Measurements from ENCODE around the gene S100A10.

The S100A10 gene

DNA sequence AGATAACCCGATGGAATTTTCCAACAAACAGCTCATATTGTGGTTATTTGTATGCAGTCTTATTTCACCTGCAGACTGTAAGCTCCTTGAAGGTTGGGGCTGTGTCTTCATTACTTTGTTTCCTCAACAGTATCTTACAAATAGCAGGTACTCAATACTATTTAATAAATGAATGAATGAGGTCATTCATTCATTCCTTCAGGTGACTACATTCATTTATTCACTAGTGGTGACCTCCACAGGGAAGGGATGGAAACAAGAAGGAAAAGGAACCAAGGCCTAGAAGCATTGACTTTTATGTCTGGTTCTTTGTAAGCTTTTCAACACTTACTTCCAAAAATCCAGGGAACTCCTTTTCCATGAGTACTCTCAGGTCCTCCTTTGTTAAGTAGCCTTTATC is 7.9 kb downstream of the S100A10 start:
- DNase-seq, result no peak

DNA sequence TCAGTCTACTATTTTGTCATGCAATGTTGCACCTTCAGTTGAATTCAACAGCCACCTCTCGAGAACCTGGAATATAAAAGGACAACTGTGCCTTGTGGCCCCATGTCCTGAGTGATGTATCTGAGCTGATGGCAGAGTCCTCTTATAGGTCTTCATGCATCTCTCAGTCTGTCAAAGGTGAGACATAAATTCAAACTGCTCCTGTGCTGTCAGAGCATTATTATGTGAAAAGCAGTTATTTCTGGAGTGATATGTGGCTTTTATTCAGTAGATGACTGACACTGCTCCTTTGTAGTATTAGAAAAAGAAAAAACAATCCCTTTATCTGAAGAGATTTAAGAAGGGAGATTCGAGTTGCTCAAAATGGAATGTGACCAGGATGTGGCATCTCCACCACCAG is 8.4 kb downstream of the S100A10 start:
- DNase-seq, result no peak

DNA sequence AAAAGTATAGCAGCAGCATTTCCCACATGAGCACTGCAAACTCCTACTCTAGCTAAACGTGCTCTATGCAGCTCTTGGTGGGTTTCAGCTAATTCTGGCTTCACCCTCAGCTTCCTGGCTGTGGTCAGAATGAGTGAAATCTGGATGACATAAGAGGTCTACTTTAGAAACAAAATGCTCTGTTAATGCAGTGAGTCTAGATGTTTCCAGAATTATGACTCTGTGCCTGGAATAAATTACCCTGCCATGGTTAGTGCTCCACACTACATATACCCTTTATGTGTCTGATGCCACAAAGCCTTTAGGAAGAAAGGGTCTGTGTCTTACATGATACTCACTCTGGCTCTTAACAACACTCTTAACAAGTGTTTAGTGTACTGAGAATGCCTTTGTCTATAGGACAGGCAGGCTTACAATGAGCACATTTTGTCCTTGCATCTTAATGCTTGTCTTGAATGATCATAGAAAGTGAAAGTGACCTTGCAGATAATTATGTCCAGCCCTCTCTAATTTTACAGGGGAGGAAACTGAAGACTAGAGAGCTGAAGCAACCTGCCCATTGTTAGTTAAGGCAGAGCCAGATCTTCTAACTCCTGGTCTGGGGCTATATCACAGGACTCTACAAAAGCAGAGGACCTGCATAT is 9.2 kb downstream of the S100A10 start:
- peak; percentile 92 for DNase-seq

DNA sequence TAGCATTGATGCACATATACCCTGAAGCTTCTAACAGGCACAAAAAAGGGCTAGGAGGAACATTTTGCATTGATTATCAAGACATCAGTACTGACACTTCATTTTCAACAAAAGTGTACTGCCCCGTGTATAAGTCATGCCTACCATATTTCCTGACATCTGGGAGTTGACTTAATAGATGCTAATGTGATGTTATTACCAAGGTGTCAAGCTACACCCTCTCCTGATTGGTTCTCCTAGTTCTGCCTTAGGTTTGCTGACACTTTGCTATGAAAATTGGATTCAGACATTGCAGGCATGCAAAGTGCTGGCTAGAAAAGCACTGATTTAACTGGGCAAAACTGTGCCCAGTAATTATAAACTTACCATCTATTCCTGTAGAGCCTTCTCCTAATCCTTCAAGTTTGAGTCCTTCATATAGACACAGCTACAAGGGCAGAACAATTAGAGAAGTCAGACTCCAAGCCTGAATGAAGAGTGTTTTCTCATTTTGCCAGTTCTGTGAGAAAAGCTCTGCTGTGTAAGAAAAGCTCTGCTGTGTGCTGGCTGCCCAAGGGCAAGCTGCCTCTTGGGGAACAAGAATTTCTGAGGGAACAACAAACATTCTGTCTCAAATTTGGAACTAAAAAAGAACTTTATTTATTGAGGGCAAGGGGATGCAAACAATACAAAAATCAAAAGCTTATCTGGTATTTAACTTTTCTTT is 11.2 kb downstream of the S100A10 start:
- no peak for DNase-seq

DNA sequence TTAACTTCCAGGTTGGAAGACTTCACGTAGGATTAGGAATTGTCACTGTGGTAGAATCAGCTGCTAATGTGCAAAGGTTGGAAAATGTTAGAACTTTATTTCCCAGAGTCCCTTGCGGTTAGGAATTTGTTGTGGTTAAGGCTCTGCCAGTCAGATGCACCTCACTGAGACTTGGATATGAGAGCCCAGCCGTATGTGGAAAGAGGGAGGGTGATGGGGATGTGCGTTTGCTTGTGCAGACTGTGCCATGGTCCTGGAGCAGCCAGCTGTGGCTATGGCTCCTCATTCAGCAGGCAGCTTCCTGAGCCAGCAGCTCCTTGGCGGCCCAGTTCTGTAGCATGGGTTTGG is 12.5 kb downstream of the S100A10 start:
- no peak for DNase-seq

DNA sequence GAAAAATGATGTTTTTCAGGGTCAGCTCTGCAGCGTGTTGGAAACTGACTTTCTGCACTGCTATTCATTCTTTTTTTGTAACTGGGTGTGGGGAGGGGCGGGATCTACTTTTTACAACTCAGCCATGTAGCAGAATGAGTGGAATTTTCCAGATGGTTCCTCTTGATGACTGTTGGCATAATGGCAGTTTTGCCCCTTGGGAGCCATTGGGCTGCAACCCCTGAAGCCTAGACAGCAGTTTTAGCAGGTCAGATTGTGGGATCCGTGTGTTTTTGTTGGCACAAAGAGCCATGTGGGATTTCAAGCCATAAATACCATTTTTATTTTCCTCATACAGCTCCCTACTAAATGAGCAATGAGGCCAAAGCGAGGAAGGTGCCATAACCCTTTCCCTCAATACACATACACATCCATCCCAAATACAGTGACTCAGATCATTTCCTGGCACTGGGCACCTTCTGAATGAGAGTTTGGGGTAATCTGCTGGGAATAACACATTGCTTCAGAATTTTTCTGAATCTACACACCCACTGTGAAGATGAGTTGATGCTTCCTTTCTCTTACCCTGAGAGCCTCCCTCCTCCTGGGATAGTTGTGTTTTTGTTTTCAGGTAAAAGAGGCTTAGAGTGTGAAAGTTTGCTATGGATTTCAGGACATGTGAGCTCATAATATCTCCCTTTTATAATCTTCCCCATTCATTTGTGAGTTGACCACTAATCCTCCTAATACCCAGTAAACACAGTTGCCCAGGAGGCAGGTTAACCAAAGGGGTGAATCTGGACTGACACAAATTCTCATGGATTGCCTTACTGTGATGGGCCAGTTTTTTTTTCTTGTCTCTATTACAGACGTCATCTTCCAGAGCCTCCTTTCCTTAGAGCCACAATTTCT is 13.1 kb downstream of the S100A10 start:
- DNase-seq, result no peak

DNA sequence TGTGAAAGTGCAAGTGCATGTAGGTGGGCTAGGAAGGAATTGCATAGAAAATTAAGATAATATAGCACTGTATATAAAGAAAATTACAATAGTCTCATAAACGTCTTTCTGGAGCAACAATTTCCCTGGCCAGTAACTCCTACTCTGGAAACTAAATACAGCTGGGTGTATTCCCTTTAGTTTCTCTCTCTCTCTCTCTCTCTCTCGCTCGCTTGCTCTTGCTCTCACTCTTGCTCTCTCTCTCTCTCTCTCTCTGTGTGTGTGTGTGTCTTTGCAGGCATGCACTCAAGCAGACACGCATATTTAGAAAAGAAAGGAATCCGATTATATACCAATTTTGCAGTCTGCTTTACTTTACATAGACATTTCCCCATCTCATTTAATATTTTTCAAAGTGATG is 14.7 kb downstream of the S100A10 start:
- no peak for DNase-seq

DNA sequence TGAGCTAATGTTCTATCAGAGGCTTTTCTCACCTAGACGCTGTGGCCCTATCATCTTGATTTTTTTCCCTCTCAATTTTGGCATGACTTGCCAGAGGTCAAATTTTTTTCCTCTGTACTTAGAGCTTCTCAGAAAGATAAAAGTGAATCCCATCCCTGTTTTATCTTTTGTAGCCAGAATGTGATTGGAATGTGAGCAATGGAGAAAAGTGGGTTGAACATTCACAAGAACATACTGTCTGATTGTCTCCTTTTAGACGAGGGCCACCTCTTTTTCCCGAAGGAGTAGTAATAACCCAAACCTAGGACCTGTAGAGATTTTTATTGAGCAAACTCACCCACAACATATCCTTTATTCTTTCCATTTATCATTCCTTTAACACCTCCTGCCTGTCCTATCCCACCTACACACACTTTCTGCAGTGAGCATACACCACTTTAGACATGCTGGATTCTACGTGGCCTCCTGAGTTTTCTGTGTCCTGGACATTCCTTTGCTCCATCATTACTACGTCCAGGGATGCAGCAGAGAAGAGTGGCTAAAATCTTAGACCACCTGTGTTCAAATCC is 15.9 kb downstream of the S100A10 start:
- no peak for DNase-seq

DNA sequence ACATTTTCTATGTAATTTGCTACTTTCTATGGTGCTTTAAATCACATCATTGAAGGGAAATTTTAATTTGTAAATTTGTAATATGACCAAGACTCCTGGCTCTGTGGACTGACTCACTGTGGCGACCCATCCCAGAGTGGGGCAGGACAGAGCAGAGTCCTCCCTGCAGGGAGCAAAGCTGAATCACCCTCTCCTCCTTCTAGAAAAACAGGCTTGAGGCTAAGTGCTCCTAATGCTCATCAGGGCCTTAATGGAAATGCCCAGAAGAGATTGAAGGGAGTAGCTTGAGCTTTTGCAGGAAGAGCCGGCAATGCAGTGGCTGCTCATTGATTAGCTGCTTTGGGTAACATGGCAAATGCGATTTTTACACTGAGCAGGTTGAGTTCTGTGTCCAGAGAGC is 16.8 kb downstream of the S100A10 start:
- no peak for DNase-seq

DNA sequence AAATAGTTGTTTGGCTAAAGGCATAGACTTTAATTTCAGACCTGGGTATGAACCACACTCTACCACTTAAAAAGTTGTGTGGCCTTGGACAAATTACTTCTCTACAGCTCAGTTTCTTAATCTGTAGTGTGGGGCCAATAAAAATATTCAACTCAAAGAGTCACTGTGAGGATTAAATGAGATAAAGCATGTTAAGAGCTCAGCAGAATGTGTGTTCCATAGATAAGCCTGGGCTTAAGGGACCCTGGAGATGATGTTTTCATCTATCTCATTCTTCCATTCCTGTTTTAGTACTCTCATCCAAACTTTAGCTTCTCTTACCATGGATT is 17.7 kb downstream of the S100A10 start:
- no peak for DNase-seq

DNA sequence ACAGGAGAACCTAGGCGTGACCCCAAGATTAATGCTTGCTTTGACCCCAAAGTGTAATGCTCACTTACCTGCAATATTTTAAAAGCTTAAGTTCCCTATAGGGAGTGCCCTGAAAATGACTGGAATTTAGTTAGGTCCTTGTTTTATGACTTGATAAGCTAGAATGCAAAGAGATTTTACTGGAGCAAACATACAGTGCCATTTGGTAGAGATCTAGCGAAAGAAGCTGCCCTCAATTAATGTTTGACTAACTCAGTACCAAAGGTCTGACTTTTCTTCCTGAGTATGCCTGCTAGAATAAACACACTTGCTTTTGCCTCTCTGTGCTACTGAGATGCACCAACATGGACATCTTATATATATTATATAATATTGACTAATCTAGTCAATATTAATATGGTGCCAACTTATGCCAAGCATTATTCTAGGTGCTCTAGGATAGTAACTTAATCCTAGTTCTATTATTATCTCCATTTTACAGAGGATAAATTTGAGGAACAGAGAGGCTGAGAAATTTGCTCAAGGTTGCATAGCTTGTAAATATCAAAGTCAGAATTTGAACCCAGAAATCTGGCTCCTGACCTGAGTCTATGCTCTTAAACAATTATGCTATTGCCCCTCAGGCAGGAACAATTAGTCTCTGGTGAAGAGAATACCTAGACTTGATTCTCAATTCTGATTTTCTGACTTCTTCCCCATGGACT is 18.2 kb downstream of the S100A10 start:
- no peak for DNase-seq

DNA sequence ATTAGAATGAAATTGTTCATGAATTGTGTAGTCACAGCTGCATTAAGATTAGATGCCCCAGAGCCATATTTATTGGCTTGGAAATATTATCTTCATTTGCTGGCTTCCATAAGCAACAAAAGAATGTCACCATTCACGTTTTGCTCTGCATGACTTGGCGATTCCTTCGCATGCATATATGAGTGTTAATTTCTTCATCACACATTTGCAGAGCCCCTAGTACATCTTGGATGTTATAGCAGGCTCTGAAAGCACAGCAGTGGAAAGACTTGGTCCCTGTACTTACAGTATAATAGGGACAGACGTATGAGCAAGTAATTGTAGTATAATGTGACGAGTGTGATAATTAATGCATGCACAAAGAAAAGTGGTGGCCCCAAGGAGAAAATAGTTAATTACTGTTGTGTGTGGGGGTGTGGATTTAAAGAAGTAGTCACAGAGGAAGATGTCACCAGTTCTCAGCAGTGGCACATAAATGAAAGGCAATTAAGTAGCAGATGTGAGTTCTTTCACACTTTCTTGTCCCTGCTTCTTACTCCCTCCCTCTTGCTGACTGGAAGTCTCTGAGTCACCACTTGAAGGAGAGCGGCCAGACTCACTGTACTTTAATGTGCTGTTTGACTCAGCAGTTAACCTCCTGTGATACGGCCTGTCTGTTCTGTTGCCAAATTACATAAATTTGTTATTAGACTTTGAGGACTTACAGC is 21.0 kb downstream of the S100A10 start:
- DNase-seq, result peak; percentile 90

DNA sequence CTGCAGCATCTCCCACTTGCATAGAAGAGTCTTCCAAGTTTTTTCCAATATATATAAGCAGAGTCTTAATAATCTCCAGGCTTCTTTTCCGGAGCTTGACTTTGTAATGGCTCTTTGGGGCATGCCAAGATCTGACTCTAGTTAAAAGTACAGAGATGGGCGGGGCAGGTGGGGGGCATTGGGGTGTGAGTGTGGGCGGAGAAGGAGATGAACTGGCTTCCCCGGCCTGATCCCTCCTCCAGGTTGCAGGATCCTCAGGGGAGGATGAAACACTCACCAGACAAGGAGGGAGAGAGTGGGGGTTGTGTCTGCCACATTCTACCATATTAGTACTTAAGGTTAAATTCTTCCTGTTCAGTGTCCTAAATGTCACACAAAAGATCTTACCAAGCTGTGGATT is 23.0 kb downstream of the S100A10 start:
- no peak for DNase-seq

DNA sequence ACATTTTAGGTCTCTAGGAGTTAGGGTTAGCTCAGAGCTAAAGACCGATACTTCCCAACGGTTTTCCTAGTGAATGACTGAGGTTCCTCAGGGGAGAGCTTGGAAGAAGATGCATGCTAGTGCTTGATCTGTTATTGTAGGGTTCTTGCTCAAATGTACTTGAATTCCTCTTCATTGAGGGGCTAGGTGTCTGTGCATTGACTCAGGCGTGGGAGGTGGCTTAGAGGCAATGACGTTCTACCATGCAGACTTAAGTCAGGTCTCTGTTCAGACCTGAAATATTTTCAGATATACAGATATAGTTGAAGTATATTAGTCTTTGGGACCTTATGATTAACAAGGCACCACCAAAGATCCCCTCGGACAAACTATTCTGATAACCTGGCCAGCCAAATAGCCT is 23.5 kb downstream of the S100A10 start:
- DNase-seq, result no peak

DNA sequence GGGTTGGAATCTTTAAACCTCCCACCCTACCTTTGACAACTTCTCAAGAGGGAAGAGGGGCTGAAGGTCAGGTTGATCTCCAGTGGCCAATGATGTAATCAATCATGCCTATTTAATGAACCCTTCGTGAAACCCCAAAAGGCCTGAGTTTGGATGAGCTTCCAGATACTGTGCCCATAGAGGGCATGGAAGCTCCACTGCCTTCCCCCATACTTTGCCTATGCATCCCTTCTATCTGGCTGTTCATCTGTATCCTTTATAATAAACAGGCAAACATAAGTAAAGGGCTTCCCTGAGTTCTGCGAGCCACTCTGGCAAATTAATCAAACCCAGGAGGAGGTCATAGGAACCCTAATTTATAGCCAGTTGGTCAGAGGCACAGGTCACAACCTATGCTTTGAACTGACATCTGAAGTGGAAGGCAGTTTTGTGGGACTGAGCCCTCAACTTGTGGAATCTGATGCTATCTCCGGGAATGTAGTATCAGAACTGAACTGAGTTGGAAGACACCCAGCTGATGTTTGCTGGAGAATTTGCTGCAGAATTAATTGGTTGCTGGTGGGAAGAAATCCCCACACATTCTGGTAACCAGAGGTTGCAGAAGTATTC is 24.8 kb downstream of the S100A10 start:
- no peak for DNase-seq

DNA sequence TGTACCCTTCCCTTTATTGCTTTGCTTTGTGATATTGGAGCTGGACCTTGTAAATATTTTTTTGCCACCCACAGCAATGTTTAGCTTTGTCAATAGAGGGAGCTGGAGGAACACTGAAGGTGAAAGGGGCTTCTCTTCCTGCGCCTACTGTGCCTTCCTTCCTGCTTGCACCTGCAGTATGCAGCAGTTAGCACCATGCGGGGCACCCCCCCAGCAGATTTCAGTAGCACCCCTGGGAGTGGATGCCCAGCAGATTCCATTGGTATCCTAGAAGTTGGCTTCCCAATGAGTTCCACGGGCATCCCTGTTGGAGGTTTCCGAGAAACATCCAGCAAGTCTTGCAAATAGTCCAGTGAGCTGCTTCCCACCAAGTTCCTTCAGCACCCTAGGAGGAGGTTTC is 25.6 kb downstream of the S100A10 start:
- peak; percentile 86 for DNase-seq

DNA sequence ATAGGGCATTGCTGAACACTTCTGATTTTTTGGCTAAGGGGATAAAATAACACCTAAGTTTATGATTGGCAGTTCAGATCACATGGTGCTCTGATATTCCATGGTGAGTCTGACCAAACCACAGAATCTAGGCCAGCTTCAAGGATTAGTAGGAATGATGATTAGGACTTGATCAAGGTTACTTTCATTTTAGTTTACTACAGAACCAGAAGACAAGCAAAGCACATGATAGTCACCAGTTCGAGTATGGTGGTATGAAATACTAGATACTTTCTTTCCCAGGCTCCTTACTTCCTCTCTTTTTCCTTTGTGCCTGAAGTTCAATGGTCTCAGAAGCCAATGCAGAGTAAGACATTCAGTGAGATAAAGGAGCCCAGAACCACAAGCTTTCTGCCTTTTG is 26.6 kb downstream of the S100A10 start:
- DNase-seq, result no peak

DNA sequence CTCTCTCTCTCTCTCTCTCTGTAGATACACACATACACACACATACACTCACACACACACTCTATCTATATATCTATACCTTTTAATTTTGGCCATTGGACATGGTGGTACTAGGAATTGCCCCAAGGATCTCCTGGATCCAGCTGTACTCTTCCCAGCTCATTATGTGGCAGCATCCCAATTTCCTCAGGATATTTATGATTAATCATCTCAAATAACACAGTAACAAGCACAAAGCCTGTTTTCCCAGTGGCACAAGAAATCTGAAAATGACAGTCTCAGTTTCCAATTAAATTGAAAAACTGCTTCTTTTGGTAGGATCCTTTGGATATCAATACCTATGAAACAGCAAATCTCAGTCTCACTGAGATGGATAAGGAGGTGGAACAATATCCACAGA is 27.6 kb downstream of the S100A10 start:
- DNase-seq, result no peak

DNA sequence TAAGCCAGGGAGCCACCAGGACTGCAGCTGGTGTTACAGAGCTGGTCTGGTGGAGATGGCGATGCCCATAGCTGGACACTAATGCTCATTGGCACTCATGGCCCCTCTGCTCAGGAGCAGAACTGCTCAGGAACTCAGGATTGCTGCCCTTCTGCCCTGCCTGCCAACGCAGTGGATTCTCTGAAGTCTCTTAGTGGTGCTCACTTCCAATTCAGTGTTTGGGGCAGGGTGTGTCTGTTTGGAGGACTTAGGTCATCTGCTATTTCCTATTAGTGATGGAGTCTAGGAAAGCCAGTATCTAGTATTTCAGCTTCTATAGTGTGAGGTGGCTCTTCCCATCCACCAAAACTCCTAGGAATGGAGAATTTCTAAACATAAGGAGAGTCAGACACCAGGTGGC is 29.1 kb downstream of the S100A10 start:
- no peak for DNase-seq

DNA sequence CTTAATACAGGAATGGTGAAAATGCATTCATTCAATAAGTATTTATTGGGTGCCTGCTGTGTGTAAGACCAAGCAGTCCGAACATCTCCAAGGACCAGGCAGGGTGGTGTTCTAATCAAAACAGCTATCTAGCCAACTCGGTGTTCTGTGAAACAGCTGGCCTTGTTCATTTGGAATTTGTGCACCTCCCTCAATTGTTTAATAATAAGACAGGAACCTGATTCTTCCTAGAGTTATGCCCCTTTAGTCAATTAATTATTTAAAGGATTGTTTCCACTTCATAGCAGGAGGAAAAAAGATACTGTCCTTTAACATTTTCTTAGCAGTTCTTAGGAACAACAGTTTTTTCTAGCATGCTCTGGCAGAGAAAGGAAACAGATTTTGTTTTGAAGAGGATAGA is 30.4 kb downstream of the S100A10 start:
- DNase-seq, result no peak

DNA sequence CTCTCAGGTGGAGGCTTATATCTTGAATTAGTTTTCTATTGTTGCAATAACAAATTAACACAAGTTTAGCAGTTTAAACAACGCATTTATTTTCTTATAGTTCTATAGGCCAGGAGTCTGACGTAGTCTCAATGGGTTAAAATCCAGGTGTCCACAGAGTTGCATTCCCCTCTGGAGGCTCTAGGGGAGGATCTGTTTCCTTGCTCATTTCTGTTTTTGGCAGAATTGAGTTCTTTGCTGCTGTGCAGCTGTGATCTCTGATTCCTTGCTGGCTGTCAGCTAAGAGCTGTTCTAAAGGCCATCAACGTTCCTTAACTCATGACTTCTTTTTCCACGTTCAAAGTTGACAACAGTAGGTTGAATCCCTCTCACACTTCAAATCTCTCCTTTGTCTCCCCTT is 31.8 kb downstream of the S100A10 start:
- no peak for DNase-seq

Data from activated CD4-positive, alpha-beta T cell treated with anti-CD3 and anti-CD28 coated beads, Interleukin-10, Interleukin-2, amounts not matched to agents 100 ng/mL and 50 ng/mL, durations not matched to agents 16 hours and 8 hours (primary cell).